NCI-H2107 treated with DMSO at 0.1 percent for 48 hours (cell line): Measurements from ENCODE around the gene FGFRL1.

Experiments
- DNase-seq: peaks from one replicate; lab custom pipeline; 2025; ENCODE audit not compliant: unreplicated experiment; lab: John Stamatoyannopoulos, UW

Gene FGFRL1

GRCh38 chr4:1004557-1005485, 6.6 kb upstream of the FGFRL1 start:
- DNase-seq, result no peak

- no peak for DNase-seq
Observed at GRCh38 chr4:1006856-1007255, 4.6 kb upstream of the FGFRL1 start.

- no peak for DNase-seq
Observed at GRCh38 chr4:1008840-1009541, 2.4 kb upstream of the FGFRL1 start.

GRCh38 chr4:1009542-1010394, 1.7 kb upstream of the FGFRL1 start:
- DNase-seq, result no peak

GRCh38 chr4:1010395-1011021, 918 bp upstream of the FGFRL1 start:
- DNase-seq, result no peak

GRCh38 chr4:1011666-1012033, 224 bp downstream of the FGFRL1 start:
- DNase-seq, result no peak

GRCh38 chr4:1012034-1012739, 761 bp downstream of the FGFRL1 start:
- DNase-seq, result no peak

- DNase-seq, result no peak
Observed at GRCh38 chr4:1013225-1014073, 2.0 kb downstream of the FGFRL1 start.

- DNase-seq, result no peak
Observed at GRCh38 chr4:1014291-1015167, 3.1 kb downstream of the FGFRL1 start.

GRCh38 chr4:1015179-1015578, 3.8 kb downstream of the FGFRL1 start:
- no peak for DNase-seq

- DNase-seq, result no peak
Observed at GRCh38 chr4:1015746-1016145, 4.3 kb downstream of the FGFRL1 start.

- DNase-seq, result no peak
Observed at GRCh38 chr4:1017211-1017610, 5.8 kb downstream of the FGFRL1 start.

GRCh38 chr4:1017706-1018105, 6.3 kb downstream of the FGFRL1 start:
- DNase-seq, result no peak

GRCh38 chr4:1018147-1019020, 7.0 kb downstream of the FGFRL1 start:
- no peak for DNase-seq

- no peak for DNase-seq
Observed at GRCh38 chr4:1019320-1019719, 7.9 kb downstream of the FGFRL1 start.

GRCh38 chr4:1019729-1020470, 8.5 kb downstream of the FGFRL1 start:
- no peak for DNase-seq
